NB4 (cell line): ENCODE data around the gene GPX5.

ENCODE experiments used
- MYC ChIP-seq: IDR thresholded peaks from 2 replicates; pipeline ENCODE4 v1.6.1; 2011; ENCODE audit warnings: low read depth, low read length
- POLR2A ChIP-seq: IDR thresholded peaks from 2 replicates; pipeline ENCODE4 v1.6.1; 2011; ENCODE audit warnings: mild to moderate bottlenecking; ENCODE audit not compliant: insufficient read length; ENCODE audit errors: extremely low read depth
- TF ChIP-seq, protein P1 (sequence below): IDR thresholded peaks from one replicate; pipeline ENCODE4 v1.5.1; 2012; ENCODE audit warnings: low read depth, low read length

DNA sequence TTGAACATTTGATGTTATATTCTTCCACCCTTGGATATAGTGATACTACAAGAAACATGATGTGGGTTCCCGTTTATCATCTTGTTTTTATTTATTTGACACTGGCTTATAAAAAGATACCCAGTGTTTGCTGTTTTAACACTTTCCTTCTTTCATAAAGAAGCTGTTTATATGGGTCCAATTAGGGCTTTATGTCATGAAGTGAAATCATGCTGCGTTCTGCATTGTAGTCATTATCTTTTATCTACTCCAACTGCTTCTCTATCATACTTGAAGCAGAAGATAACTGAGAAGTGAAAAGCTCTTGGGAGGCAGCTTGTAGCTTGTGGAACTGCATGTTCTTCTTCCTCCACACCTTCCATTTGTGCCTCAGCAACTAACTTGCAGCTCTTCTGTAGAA lies 57.8 kb downstream of the GPX5 start:
- TF ChIP-seq, protein P1, sequence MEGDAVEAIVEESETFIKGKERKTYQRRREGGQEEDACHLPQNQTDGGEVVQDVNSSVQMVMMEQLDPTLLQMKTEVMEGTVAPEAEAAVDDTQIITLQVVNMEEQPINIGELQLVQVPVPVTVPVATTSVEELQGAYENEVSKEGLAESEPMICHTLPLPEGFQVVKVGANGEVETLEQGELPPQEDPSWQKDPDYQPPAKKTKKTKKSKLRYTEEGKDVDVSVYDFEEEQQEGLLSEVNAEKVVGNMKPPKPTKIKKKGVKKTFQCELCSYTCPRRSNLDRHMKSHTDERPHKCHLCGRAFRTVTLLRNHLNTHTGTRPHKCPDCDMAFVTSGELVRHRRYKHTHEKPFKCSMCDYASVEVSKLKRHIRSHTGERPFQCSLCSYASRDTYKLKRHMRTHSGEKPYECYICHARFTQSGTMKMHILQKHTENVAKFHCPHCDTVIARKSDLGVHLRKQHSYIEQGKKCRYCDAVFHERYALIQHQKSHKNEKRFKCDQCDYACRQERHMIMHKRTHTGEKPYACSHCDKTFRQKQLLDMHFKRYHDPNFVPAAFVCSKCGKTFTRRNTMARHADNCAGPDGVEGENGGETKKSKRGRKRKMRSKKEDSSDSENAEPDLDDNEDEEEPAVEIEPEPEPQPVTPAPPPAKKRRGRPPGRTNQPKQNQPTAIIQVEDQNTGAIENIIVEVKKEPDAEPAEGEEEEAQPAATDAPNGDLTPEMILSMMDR = no peak
- TF ChIP-seq MYC (no peak), POLR2A (no peak)
